H1 (cell line): ENCODE measurements around the gene PRKAG1. TPM values are rescaled to one million over a fixed set of nuclear protein-coding genes. Genes with fewer than 3 reads are reported as not detected.

Source experiments
- CTCF ChIA-PET: fragments of 300-600 bp; sonication (Branson Sonifier 250); formaldehyde crosslinking; loops from one replicate; lab custom pipeline; 2021; ENCODE audit not compliant: partially characterized antibody; lab: Charles Lee
- POLR2A ChIA-PET: fragments of 300-600 bp; sonication (Branson Sonifier 250); formaldehyde crosslinking; loops from one replicate; lab custom pipeline; 2021; ENCODE audit warnings: inconsistent platforms; ENCODE audit not compliant: partially characterized antibody; lab: Charles Lee
- DNase-seq, 2 experiments: peaks; one replicate each; pipeline versions ENCODE4 v3.0.0 to v3.0.0-alpha.2; 2010 to 2022; ENCODE audit warnings: low spot score in 2 of 2, low read depth in 1 of 2, mixed read lengths in 1 of 2
- FAIRE-seq: peaks from 2 replicates; lab custom pipeline; 2011; peaks lifted over from hg19 to GRCh38; lab: Jason Lieb, UNC
- H2AFZ ChIP-seq: 2 replicates; pipeline ENCODE4 v1.8.1; 2012; ENCODE audit warnings: low read length, inconsistent platforms
- H2AK5ac ChIP-seq: 2 replicates; pipeline ENCODE4 v1.6.1; 2013; ENCODE audit warnings: low read depth, low read length
- H2BK120ac ChIP-seq: replicated peaks from 2 replicates; pipeline ENCODE3; 2013; ENCODE audit warnings: low read depth, low read length, inconsistent platforms
- H2BK12ac ChIP-seq: 2 replicates; pipeline ENCODE4 v1.6.1; 2013; ENCODE audit warnings: low read depth, low read length
- H2BK15ac ChIP-seq: 2 replicates; pipeline ENCODE4 v1.6.1; 2013; ENCODE audit warnings: low read length
- H2BK20ac ChIP-seq: 2 replicates; pipeline ENCODE4 v1.6.1; 2013; ENCODE audit warnings: low read length
- H2BK5ac ChIP-seq: 2 replicates; pipeline ENCODE4 v1.6.1; 2013; ENCODE audit warnings: low read depth, low read length
- H3K14ac ChIP-seq: 2 replicates; pipeline ENCODE4 v1.6.1; 2013; ENCODE audit warnings: inconsistent platforms; ENCODE audit not compliant: insufficient read length
- H3K18ac ChIP-seq: 2 replicates; pipeline ENCODE4 v1.6.1; 2013; ENCODE audit warnings: low read length; ENCODE audit errors: extremely low read depth
- H3K23ac ChIP-seq: 2 replicates; pipeline ENCODE4 v1.6.1; 2013; ENCODE audit warnings: inconsistent platforms; ENCODE audit not compliant: insufficient read length
- H3K23me2 ChIP-seq: 2 replicates; pipeline ENCODE4 v1.6.1; 2013; ENCODE audit warnings: low read depth, low read length
- H3K27ac ChIP-seq: 2 replicates; pipeline ENCODE4 v1.6.1; 2011; ENCODE audit warnings: low read depth, low read length, inconsistent platforms
- H3K27me3 ChIP-seq, 4 experiments: replicated peaks in 1 of 4; 1 replicate in 1 of 4; 2 replicates in 3 of 4; pipeline versions ENCODE4 v1.6.1 to v1.8.1; 2011 to 2013; ENCODE audit warnings: low read length in 3 of 4, mild to moderate bottlenecking in 3 of 4, inconsistent platforms in 2 of 4, mixed read lengths in 2 of 4, moderate library complexity in 1 of 4; ENCODE audit not compliant: control insufficient read depth in 3 of 4, insufficient read depth in 3 of 4; ENCODE audit errors: extremely low read depth in 1 of 4
- H3K36me3 ChIP-seq, 4 experiments: 2 replicates each; pipeline versions ENCODE4 v1.6.1 to v1.8.1; 2011 to 2013; ENCODE audit warnings: mild to moderate bottlenecking in 4 of 4, low read length in 3 of 4, moderate library complexity in 2 of 4, control low read depth in 1 of 4, inconsistent platforms in 1 of 4; ENCODE audit not compliant: insufficient read depth in 4 of 4, control insufficient read depth in 2 of 4
- H3K4ac ChIP-seq: replicated peaks from 2 replicates; pipeline ENCODE3; 2013; ENCODE audit warnings: low read length, low read depth, mixed read lengths, inconsistent platforms; ENCODE audit not compliant: insufficient read length
- H3K4me1 ChIP-seq, 4 experiments: replicated peaks in 1 of 4; 1 replicate in 1 of 4; 2 replicates in 3 of 4; pipeline versions ENCODE4 v1.6.1 to v1.8.1; 2011 to 2013; ENCODE audit warnings: low read length in 3 of 4, inconsistent platforms in 2 of 4, mixed read lengths in 1 of 4; ENCODE audit not compliant: insufficient read depth in 4 of 4, control insufficient read depth in 3 of 4
- H3K4me2 ChIP-seq, 2 experiments: 2 replicates each; pipeline versions ENCODE4 v1.6.1 to v1.8.1; 2011 to 2013; ENCODE audit warnings: low read depth in 2 of 2, low read length in 2 of 2, control low read depth in 1 of 2, inconsistent platforms in 1 of 2, mild to moderate bottlenecking in 1 of 2; ENCODE audit not compliant: insufficient read depth in 1 of 2
- H3K4me3 ChIP-seq, 4 experiments: fragments of 200-600, 300-600 bp in 1 of 4; sonication (generic), shearing (Covaris generic), sonication (Bioruptor Twin) in 1 of 4; 2 replicates each; pipeline versions ENCODE4 v1.5.1 to v1.8.1; 2011 to 2016; ENCODE audit warnings: low read length in 4 of 4, low read depth in 3 of 4, control low read depth in 2 of 4, inconsistent platforms in 2 of 4, mild to moderate bottlenecking in 2 of 4, mixed read lengths in 1 of 4, moderate library complexity in 1 of 4; ENCODE audit not compliant: insufficient read depth in 2 of 4; ENCODE audit errors: extremely low read depth in 1 of 4
- H3K56ac ChIP-seq: replicated peaks from 2 replicates; pipeline ENCODE3; 2013; ENCODE audit warnings: low read depth, mild to moderate bottlenecking, mixed read lengths, low read length, inconsistent platforms; ENCODE audit not compliant: insufficient read length
- H3K79me1 ChIP-seq: 2 replicates; pipeline ENCODE4 v1.6.1; 2013; ENCODE audit warnings: low read depth, low read length, control low read depth
- H3K79me2 ChIP-seq, 2 experiments: 2 replicates each; pipeline versions ENCODE4 v1.6.1 to v1.8.1; 2012 to 2013; ENCODE audit warnings: low read length in 2 of 2, mild to moderate bottlenecking in 2 of 2, inconsistent platforms in 1 of 2; ENCODE audit not compliant: insufficient read depth in 2 of 2, control insufficient read depth in 1 of 2
- H3K9ac ChIP-seq, 4 experiments: replicated peaks in 1 of 4; 1 replicate in 1 of 4; 2 replicates in 3 of 4; pipeline versions ENCODE4 v1.6.1 to v1.8.1; 2011 to 2013; ENCODE audit warnings: low read depth in 3 of 4, low read length in 3 of 4, control low read depth in 2 of 4, mild to moderate bottlenecking in 2 of 4, moderate library complexity in 2 of 4, inconsistent platforms in 1 of 4; ENCODE audit errors: extremely low read depth in 1 of 4
- H3K9me3 ChIP-seq, 2 experiments: 2 replicates each; pipeline versions ENCODE4 v1.6.1 to v1.8.1; 2012 to 2013; ENCODE audit warnings: mild to moderate bottlenecking in 2 of 2, moderate library complexity in 2 of 2, control low read depth in 1 of 2, inconsistent platforms in 1 of 2, low read depth in 1 of 2, low read length in 1 of 2, mixed read lengths in 1 of 2; ENCODE audit not compliant: insufficient read depth in 2 of 2
- H4K20me1 ChIP-seq, 2 experiments: replicated peaks in 1 of 2; 2 replicates each; pipeline versions ENCODE3 to v1.8.1; 2011 to 2013; ENCODE audit warnings: inconsistent platforms in 2 of 2, low read length in 2 of 2, mild to moderate bottlenecking in 1 of 2; ENCODE audit not compliant: insufficient read depth in 2 of 2, control insufficient read depth in 1 of 2
- H4K5ac ChIP-seq: 2 replicates; pipeline ENCODE4 v1.6.1; 2013; ENCODE audit warnings: low read length, low read depth, mixed read lengths, inconsistent platforms; ENCODE audit not compliant: insufficient read length
- H4K8ac ChIP-seq: 2 replicates; pipeline ENCODE4 v1.8.0; 2013; ENCODE audit warnings: mild to moderate bottlenecking, moderate library complexity, low read length, inconsistent platforms; ENCODE audit not compliant: insufficient read depth; ENCODE audit errors: extremely low read depth
- H4K91ac ChIP-seq: replicated peaks from 2 replicates; pipeline ENCODE3; 2013; ENCODE audit warnings: low read length, mixed read lengths, inconsistent platforms; ENCODE audit not compliant: insufficient read length
- ATF2 ChIP-seq: IDR thresholded peaks from 2 replicates; pipeline ENCODE4 v1.6.1; 2012; ENCODE audit warnings: low read length, inconsistent platforms
- CHD1 ChIP-seq: IDR thresholded peaks from 2 replicates; pipeline ENCODE4 v1.6.1; 2012; ENCODE audit warnings: low read depth, low read length, improper control_type of control experiment
- CREB1 ChIP-seq: IDR thresholded peaks from 2 replicates; pipeline ENCODE4 v1.6.1; 2012; ENCODE audit warnings: inconsistent platforms
- whole genome bisulfite sequencing, 2 experiments: shearing (Covaris generic) in 1 of 2; methylation state at CpG; one replicate each; pipeline versions ENCODE4 v1.1.6 to v1.1.7; 2013 to 2015; ENCODE audit warnings: low lambda C conversion rate in 2 of 2, mixed read lengths in 2 of 2, inconsistent platforms in 1 of 2, low coverage in 1 of 2, missing lambda C conversion rate in 1 of 2; ENCODE audit not compliant: insufficient replicate concordance in 2 of 2, insufficient coverage in 1 of 2, insufficient read length in 1 of 2; ENCODE audit errors: extremely low coverage in 1 of 2, missing lambda C conversion rate in 1 of 2; 5-methylcytosine and 5-hydroxymethylcytosine counted together
- polyA plus RNA-seq, 7 experiments: library from polyadenylated mRNA; depleted of rRNA in 3 of 7; stranded (reverse) in 5 of 7; unstranded in 2 of 7; fragments of >200 nt in 5 of 7; fragments of 200-250 nt in 2 of 7; gene quantifications; 1 replicate in 5 of 7; 2 replicates in 1 of 7; 4 replicates in 1 of 7; pipeline versions ENCODE4 v1.2.1 to v1.2.3, GENCODE V29; 2011 to 2013; ENCODE audit warnings: missing spikeins in 2 of 7, mixed read lengths in 2 of 7
- total RNA-seq: library from RNA; stranded (reverse); fragmentation: NEBNext Ultra II Directional; extraction: Animal tissue kit (Norgen Biotek cat#: 25700); gene quantifications from 2 replicates; pipeline ENCODE4 v1.2.1, GENCODE V29; 2021

Gene PRKAG1
- total and polyA plus RNA-seq, 2 of the 8 experiments (the other 6 are each of a cell fraction or from before 2014, with no cell fraction given), result 38.6 to 57.5 TPM

- H2BK12ac ChIP-seq, result peak overlapping the region; percentile 68; the same call in 1 of the 2 replicates
- H4K8ac ChIP-seq, result no peak overlapping the region
- no peaks in the 10 kb centered on the region for H3K36me3 ChIP-seq
- H3K18ac ChIP-seq, result no peak overlapping the region
- H2BK120ac ChIP-seq, result no peak overlapping the region
- no peak overlapping the region for H3K9ac ChIP-seq
- H4K91ac ChIP-seq, result no peak overlapping the region
- H3K23me2 ChIP-seq, result no peaks in the 10 kb centered on the region; the same call in 1 of the 2 replicates
- H2AFZ ChIP-seq, result no peak overlapping the region
- H3K23ac ChIP-seq, result no peak overlapping the region
- no peak for DNase-seq
- ChIA-PET POLR2A (interaction anchor here (1.0 to 4.0 kb wide), 5 partner anchors 10 to 126 kb away, joined by 3 to 18 read pairs (median 3); partner anchors contain the start of genes ARF3 and RND1), CTCF (interaction anchor here (1.3 to 40.8 kb wide), 6 partner anchors 0 to 352 kb away, joined by 4 to 1336 read pairs (median 110); partner anchors contain the start of genes ARF3, DDN, PRKAG1 and WNT1)
- H3K4me3 ChIP-seq, result no peak overlapping the region
- H3K9me3 ChIP-seq, result no peaks in the 10 kb centered on the region
- no peak overlapping the region for H3K4me2 ChIP-seq
- H3K27me3 ChIP-seq, result peaks cover 24 to 55% (median 45%) of the 10 kb centered on the region in 4 experiments
- H2BK20ac ChIP-seq, result 0 out of 2 replicates have a peak overlapping the region, but pooled peaks have one; percentile 18
- H4K5ac ChIP-seq, result no peak overlapping the region
- no peaks in the 10 kb centered on the region for H3K79me2 ChIP-seq
- H3K56ac ChIP-seq, result no peak overlapping the region
- TF ChIP-seq CHD1 (no peak), ATF2 (no peak), CREB1 (no peak)
- 70% methylated on average over 7 of the region's 8 CpGs; no CpG with 5 or more reads in 1 of the 2 experiments for WGBS, 2 experiments
- no peak overlapping the region; the same call in 1 of the 2 replicates for H2BK5ac ChIP-seq
- no peak overlapping the region; the same call in 1 of the 2 replicates for H2AK5ac ChIP-seq
- FAIRE-seq, result no peak
- no peak overlapping the region for H3K27ac ChIP-seq
- H3K79me1 ChIP-seq, result no peaks in the 10 kb centered on the region
- peak overlapping the region; percentile 95; the same call in 1 of the 2 replicates for H2BK15ac ChIP-seq
- peaks cover 2 to 8% (median 4%) of the 10 kb centered on the region in 4 experiments; a peak in 5 of 7 replicates for H3K4me1 ChIP-seq
- no peak overlapping the region for H3K4ac ChIP-seq
- peaks cover 0 to 4% of the 10 kb centered on the region in 2 experiments for H4K20me1 ChIP-seq
- no peak overlapping the region for H3K14ac ChIP-seq
Observed at GRCh38 chr12:48991247-48992050, 27.1 kb downstream of the PRKAG1 start.
